IMR-90 (cell line): ENCODE measurements around the gene MSI2. TPM values are rescaled to one million over a fixed set of nuclear protein-coding genes. Genes with fewer than 3 reads are reported as not detected.

Experiments
- ATAC-seq: fragments of 200-7000 bp; cut with Tn5 transposase; 2 replicates; pipeline ENCODE4 v1.9.1; 2020; ENCODE audit warnings: low read depth, mild to moderate bottlenecking, moderate library complexity
- BruUV-seq: library from RNA; stranded (reverse); fragments of 400-500 nt; replicated peaks from 2 replicates; lab custom pipeline; 2021; lab: Mats Ljungman, UMichigan
- CTCF ChIA-PET: fragments of 300-600 bp; formaldehyde crosslinking; extraction: SDS; loops from one replicate; lab custom pipeline; 2021; ENCODE audit warnings: antibody characterized with exemption; lab: Yijun Ruan, JAX
- POLR2A ChIA-PET: fragments of 300-600 bp; sonication (Branson Sonifier 250); formaldehyde crosslinking; loops from one replicate; lab custom pipeline; 2022; ENCODE audit warnings: antibody characterized with exemption; ENCODE audit not compliant: unreplicated experiment; lab: Charles Lee
- DNase-seq: peaks from one replicate; pipeline ENCODE4 v3.0.0; 2013
- H2AFZ ChIP-seq: replicated peaks from 2 replicates; pipeline ENCODE3; 2013; ENCODE audit warnings: low read length, mild to moderate bottlenecking; ENCODE audit not compliant: poor library complexity
- H2AK5ac ChIP-seq: 2 replicates; pipeline ENCODE4 v1.6.1; 2013; ENCODE audit warnings: low read depth, low read length, inconsistent platforms
- H2AK9ac ChIP-seq: replicated peaks from 2 replicates; pipeline ENCODE3; 2013; ENCODE audit warnings: mild to moderate bottlenecking, low read depth, low read length, moderate library complexity; ENCODE audit not compliant: poor library complexity
- H2BK120ac ChIP-seq: 2 replicates; pipeline ENCODE4 v1.6.1; 2013; ENCODE audit warnings: low read depth, low read length, inconsistent platforms
- H2BK15ac ChIP-seq: 3 replicates; pipeline ENCODE4 v1.6.1; 2013; ENCODE audit warnings: low read depth, low read length, inconsistent platforms
- H2BK20ac ChIP-seq: 2 replicates; pipeline ENCODE4 v1.6.1; 2013; ENCODE audit warnings: low read depth, mild to moderate bottlenecking, inconsistent platforms, low read length, moderate library complexity
- H2BK5ac ChIP-seq: 2 replicates; pipeline ENCODE4 v1.6.1; 2013; ENCODE audit warnings: mild to moderate bottlenecking, low read depth, low read length, inconsistent platforms; ENCODE audit not compliant: poor library complexity, severe bottlenecking
- H3K14ac ChIP-seq: replicated peaks from 2 replicates; pipeline ENCODE4 v1.6.1; 2013; ENCODE audit warnings: low read depth, low read length, inconsistent platforms
- H3K18ac ChIP-seq: 2 replicates; pipeline ENCODE4 v1.6.1; 2013; ENCODE audit warnings: low read depth, low read length, control low read depth
- H3K23ac ChIP-seq: 2 replicates; pipeline ENCODE4 v1.6.1; 2013; ENCODE audit warnings: low read depth, low read length, inconsistent platforms
- H3K27ac ChIP-seq: 2 replicates; pipeline ENCODE4 v1.5.1; 2013; ENCODE audit warnings: mild to moderate bottlenecking, control low read depth, low read length; ENCODE audit not compliant: insufficient read depth
- H3K27me3 ChIP-seq: 2 replicates; pipeline ENCODE4 v1.6.1; 2013; ENCODE audit warnings: low read length; ENCODE audit not compliant: control insufficient read depth, insufficient read depth
- H3K36me3 ChIP-seq: 2 replicates; pipeline ENCODE4 v1.6.1; 2013; ENCODE audit warnings: low read length, mixed read lengths; ENCODE audit not compliant: control insufficient read depth, insufficient read depth
- H3K4ac ChIP-seq: 2 replicates; pipeline ENCODE4 v1.6.1; 2013; ENCODE audit warnings: low read depth, low read length, inconsistent platforms
- H3K4me1 ChIP-seq: 2 replicates; pipeline ENCODE4 v1.6.1; 2013; ENCODE audit warnings: low read length, mixed read lengths; ENCODE audit not compliant: control insufficient read depth, insufficient read depth
- H3K4me2 ChIP-seq: 2 replicates; pipeline ENCODE4 v1.6.1; 2013; ENCODE audit warnings: low read depth, mild to moderate bottlenecking, control low read depth, low read length, moderate library complexity
- H3K4me3 ChIP-seq: 2 replicates; pipeline ENCODE4 v1.5.1; 2013; ENCODE audit warnings: low read depth, mild to moderate bottlenecking, control low read depth, low read length, moderate library complexity; ENCODE audit not compliant: insufficient read depth
- H3K56ac ChIP-seq: 2 replicates; pipeline ENCODE4 v1.6.1; 2013; ENCODE audit warnings: low read length, inconsistent platforms; ENCODE audit not compliant: insufficient read depth; ENCODE audit errors: extremely low read depth
- H3K79me1 ChIP-seq, 2 experiments: 2 replicates each; pipeline ENCODE4 v1.6.1; 2013; ENCODE audit warnings: low read length in 2 of 2, inconsistent platforms in 1 of 2, low read depth in 1 of 2
- H3K9ac ChIP-seq: 2 replicates; pipeline ENCODE4 v1.6.1; 2013; ENCODE audit warnings: low read depth, low read length, control low read depth
- H3K9me1 ChIP-seq: 2 replicates; pipeline ENCODE4 v1.6.1; 2013; ENCODE audit warnings: low read length, inconsistent platforms; ENCODE audit not compliant: insufficient read depth
- H3K9me3 ChIP-seq: 2 replicates; pipeline ENCODE4 v1.6.1; 2013; ENCODE audit warnings: low read length; ENCODE audit not compliant: control insufficient read depth, insufficient read depth
- H4K20me1 ChIP-seq: 2 replicates; pipeline ENCODE4 v1.6.1; 2013; ENCODE audit warnings: low read length, inconsistent platforms; ENCODE audit not compliant: insufficient read depth
- H4K5ac ChIP-seq: 2 replicates; pipeline ENCODE4 v1.6.1; 2013; ENCODE audit warnings: mild to moderate bottlenecking, low read depth, low read length, control low read depth
- H4K8ac ChIP-seq, 2 experiments: 2 replicates each; pipeline ENCODE4 v1.6.1; 2013; ENCODE audit warnings: low read depth in 2 of 2, low read length in 2 of 2, control low read depth in 1 of 2, inconsistent platforms in 1 of 2
- H4K91ac ChIP-seq: 2 replicates; pipeline ENCODE4 v1.6.1; 2013; ENCODE audit warnings: low read depth, low read length, inconsistent platforms; ENCODE audit not compliant: insufficient read depth
- BHLHE40 ChIP-seq: fragments of 150-350 bp; IDR thresholded peaks from 2 replicates; pipeline ENCODE4 v1.6.1; 2016; ENCODE audit warnings: mild to moderate bottlenecking, low read depth, low read length
- CEBPB ChIP-seq: IDR thresholded peaks from 2 replicates; pipeline ENCODE4 v1.6.1; 2012; ENCODE audit warnings: low read depth, low read length, improper control_type of control experiment
- CHD1 ChIP-seq: IDR thresholded peaks from 2 replicates; pipeline ENCODE4 v1.6.1; 2012; ENCODE audit warnings: low read depth, low read length, improper control_type of control experiment
- FOS ChIP-seq: fragments of 150-350 bp; IDR thresholded peaks from 2 replicates; pipeline ENCODE4 v1.6.1; 2016; ENCODE audit warnings: low read depth, low read length
- MAFK ChIP-seq: IDR thresholded peaks from 2 replicates; pipeline ENCODE4 v1.6.1; 2012; ENCODE audit warnings: low read depth, low read length, improper control_type of control experiment
- MAZ ChIP-seq: IDR thresholded peaks from 2 replicates; pipeline ENCODE4 v1.6.1; 2012; ENCODE audit warnings: low read depth, mild to moderate bottlenecking, low read length, improper control_type of control experiment, moderate library complexity, borderline replicate concordance
- MXI1 ChIP-seq: IDR thresholded peaks from 2 replicates; pipeline ENCODE4 v1.6.1; 2012; ENCODE audit warnings: low read depth, mild to moderate bottlenecking, low read length, moderate library complexity, borderline replicate concordance
- NFE2L2 ChIP-seq: fragments of 150-350 bp; IDR thresholded peaks from 2 replicates; pipeline ENCODE4 v1.6.1; 2016; ENCODE audit warnings: low read depth, mild to moderate bottlenecking, low read length
- POLR2A ChIP-seq: IDR thresholded peaks from 2 replicates; pipeline ENCODE4 v1.6.1; 2012; ENCODE audit warnings: mild to moderate bottlenecking, low read depth, low read length
- RAD21 ChIP-seq: IDR thresholded peaks from 2 replicates; pipeline ENCODE4 v1.6.1; 2012; ENCODE audit warnings: low read length, improper control_type of control experiment
- RCOR1 ChIP-seq: IDR thresholded peaks from 2 replicates; pipeline ENCODE4 v1.6.1; 2012; ENCODE audit warnings: mild to moderate bottlenecking, low read length, improper control_type of control experiment; ENCODE audit not compliant: insufficient replicate concordance
- RFX5 ChIP-seq: IDR thresholded peaks from 2 replicates; pipeline ENCODE4 v1.8.0; 2012; ENCODE audit warnings: low read depth, mild to moderate bottlenecking, low read length, moderate library complexity
- SMC3 ChIP-seq: fragments of 150-350 bp; IDR thresholded peaks from 2 replicates; pipeline ENCODE4 v1.6.1; 2016; ENCODE audit warnings: low read depth, mild to moderate bottlenecking, antibody characterized with exemption, low read length, moderate library complexity
- USF2 ChIP-seq: fragments of 150-350 bp; IDR thresholded peaks from 2 replicates; pipeline ENCODE4 v1.6.1; 2017; ENCODE audit warnings: mild to moderate bottlenecking, antibody characterized with exemption, low read length, low read depth
- WGBS, 2 experiments: methylation state at CpG; one replicate each; pipeline versions ENCODE4 v1.1.5 to v1.1.7; 2013; ENCODE audit warnings: missing lambda C conversion rate in 2 of 2; ENCODE audit not compliant: insufficient read length in 1 of 2; ENCODE audit errors: extremely low coverage in 2 of 2; 5-methylcytosine and 5-hydroxymethylcytosine counted together
- dilution Hi-C: fragments of 300-500 bp; cut with HindIII; formaldehyde crosslinking; loops from one replicate; pipeline ENCODE4 v1.14.3; 2018; ENCODE audit warnings: low sequenced_read_pairs; ENCODE audit not compliant: unreplicated experiment
- in situ Hi-C: fragments of 300-500 bp; cut with MboI; formaldehyde crosslinking; loops from 3 replicates; pipeline ENCODE4 v1.14.3; 2019; ENCODE audit warnings: low sequenced_read_pairs, inconsistent platforms, mixed read lengths
- intact Hi-C: fragments of 100-400 bp; cut with micrococcal nuclease; formaldehyde crosslinking; loops from 2 replicates; pipeline ENCODE4 v1.10.0; 2022
- polyA plus RNA-seq, 3 experiments: library from polyadenylated mRNA; depleted of rRNA; stranded (reverse); fragments of >200 nt; gene quantifications; 2 replicates each; pipeline ENCODE4 v1.2.3, GENCODE V29; 2012; ENCODE audit warnings: low replicate concordance in 1 of 3
- total RNA-seq: library from RNA; depleted of rRNA; stranded (reverse); fragments of >200 nt; gene quantifications from 2 replicates; pipeline ENCODE4 v1.2.3, GENCODE V29; 2012
- TF ChIP-seq, protein P1 (sequence below): conservative IDR thresholded peaks from 2 replicates; pipeline ENCODE4 v1.5.1; 2012; ENCODE audit warnings: mild to moderate bottlenecking, low read depth, low read length, improper control_type of control experiment
- TF ChIP-seq, protein P2 (sequence below): fragments of 150-350 bp; IDR thresholded peaks from 2 replicates; pipeline ENCODE4 v1.6.1; 2016; ENCODE audit warnings: low read depth, mild to moderate bottlenecking, low read length, moderate library complexity, borderline replicate concordance

The MSI2 gene
- total and polyA plus RNA-seq, 2 of the 4 experiments (the other 2 are of a cell fraction): 13.0 to 16.0 TPM

DNA sequence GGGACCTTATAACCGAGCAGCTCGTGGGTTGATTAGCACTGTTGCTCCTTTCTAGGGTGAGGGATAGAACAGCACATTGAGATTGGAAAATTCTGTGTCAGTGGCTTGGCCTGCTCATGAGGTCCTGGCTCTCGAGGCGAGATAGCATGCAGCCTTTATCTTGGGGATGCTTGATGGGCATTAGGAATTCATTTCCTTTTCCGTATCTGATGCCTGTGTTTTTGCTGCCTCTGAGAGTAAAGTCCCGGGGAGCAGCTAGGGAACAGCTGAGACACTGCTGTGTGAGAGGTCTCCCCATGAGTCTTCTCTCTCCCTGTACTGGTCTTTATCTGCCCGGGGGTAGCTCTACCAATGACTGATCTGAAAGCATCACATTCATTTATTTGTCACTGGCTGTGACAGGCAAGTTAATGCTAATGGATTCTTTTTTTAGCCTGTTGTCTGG, 14.5 kb downstream of the MSI2 start:
- dilution Hi-C loops: no loop called here
- no peak overlapping the region for H2AK5ac ChIP-seq
- no peaks in the 10 kb centered on the region; the same call in 1 of the 2 replicates for H4K20me1 ChIP-seq
- H3K36me3 ChIP-seq: peaks cover 24% of the 10 kb centered on the region
- CTCF ChIA-PET: no interaction called here
- H3K9me1 ChIP-seq: peaks cover 3% of the 10 kb centered on the region; the same call in 1 of the 2 replicates
- H3K56ac ChIP-seq: no peak overlapping the region
- in situ Hi-C loops: no loop called here
- no peak for ATAC-seq
- H3K23ac ChIP-seq: no peak overlapping the region
- H4K91ac ChIP-seq: no peak overlapping the region
- H2BK120ac ChIP-seq: no peak overlapping the region
- H4K5ac ChIP-seq: no peak overlapping the region
- no peaks in the 10 kb centered on the region for H3K4me1 ChIP-seq
- no peak overlapping the region for H2AK9ac ChIP-seq
- H3K18ac ChIP-seq: no peak overlapping the region
- no peak overlapping the region for H2BK20ac ChIP-seq
- no peak overlapping the region for H4K8ac ChIP-seq
- no peak overlapping the region for H3K4me3 ChIP-seq
- H2BK5ac ChIP-seq: no peak overlapping the region
- no peak overlapping the region for H3K9ac ChIP-seq
- intact Hi-C loops: no loop called here
- no peak overlapping the region for H3K4ac ChIP-seq
- H3K14ac ChIP-seq: no peak overlapping the region
- no peak for TF ChIP-seq RCOR1
- TF ChIP-seq FOS: no peak
- TF ChIP-seq CHD1: no peak
- TF ChIP-seq RAD21: no peak
- TF ChIP-seq POLR2A: no peak
- TF ChIP-seq MAZ: no peak
- TF ChIP-seq USF2: no peak
- no peak for TF ChIP-seq SMC3
- TF ChIP-seq, protein P1, sequence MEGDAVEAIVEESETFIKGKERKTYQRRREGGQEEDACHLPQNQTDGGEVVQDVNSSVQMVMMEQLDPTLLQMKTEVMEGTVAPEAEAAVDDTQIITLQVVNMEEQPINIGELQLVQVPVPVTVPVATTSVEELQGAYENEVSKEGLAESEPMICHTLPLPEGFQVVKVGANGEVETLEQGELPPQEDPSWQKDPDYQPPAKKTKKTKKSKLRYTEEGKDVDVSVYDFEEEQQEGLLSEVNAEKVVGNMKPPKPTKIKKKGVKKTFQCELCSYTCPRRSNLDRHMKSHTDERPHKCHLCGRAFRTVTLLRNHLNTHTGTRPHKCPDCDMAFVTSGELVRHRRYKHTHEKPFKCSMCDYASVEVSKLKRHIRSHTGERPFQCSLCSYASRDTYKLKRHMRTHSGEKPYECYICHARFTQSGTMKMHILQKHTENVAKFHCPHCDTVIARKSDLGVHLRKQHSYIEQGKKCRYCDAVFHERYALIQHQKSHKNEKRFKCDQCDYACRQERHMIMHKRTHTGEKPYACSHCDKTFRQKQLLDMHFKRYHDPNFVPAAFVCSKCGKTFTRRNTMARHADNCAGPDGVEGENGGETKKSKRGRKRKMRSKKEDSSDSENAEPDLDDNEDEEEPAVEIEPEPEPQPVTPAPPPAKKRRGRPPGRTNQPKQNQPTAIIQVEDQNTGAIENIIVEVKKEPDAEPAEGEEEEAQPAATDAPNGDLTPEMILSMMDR: no peak
- TF ChIP-seq BHLHE40: no peak
- TF ChIP-seq MAFK: no peak
- TF ChIP-seq, protein P2, sequence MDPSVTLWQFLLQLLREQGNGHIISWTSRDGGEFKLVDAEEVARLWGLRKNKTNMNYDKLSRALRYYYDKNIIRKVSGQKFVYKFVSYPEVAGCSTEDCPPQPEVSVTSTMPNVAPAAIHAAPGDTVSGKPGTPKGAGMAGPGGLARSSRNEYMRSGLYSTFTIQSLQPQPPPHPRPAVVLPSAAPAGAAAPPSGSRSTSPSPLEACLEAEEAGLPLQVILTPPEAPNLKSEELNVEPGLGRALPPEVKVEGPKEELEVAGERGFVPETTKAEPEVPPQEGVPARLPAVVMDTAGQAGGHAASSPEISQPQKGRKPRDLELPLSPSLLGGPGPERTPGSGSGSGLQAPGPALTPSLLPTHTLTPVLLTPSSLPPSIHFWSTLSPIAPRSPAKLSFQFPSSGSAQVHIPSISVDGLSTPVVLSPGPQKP: no peak
- no peak for TF ChIP-seq RFX5
- TF ChIP-seq CEBPB: no peak
- no peak for TF ChIP-seq MXI1
- TF ChIP-seq NFE2L2: no peak
- H2AFZ ChIP-seq: no peak overlapping the region
- POLR2A ChIA-PET: no interaction called here
- H3K9me3 ChIP-seq: no peaks in the 10 kb centered on the region
- BruUV-seq: no TSS peak
- H2BK15ac ChIP-seq: no peak overlapping the region
- no peak for DNase-seq
- H3K79me1 ChIP-seq: peaks cover 12 to 18% of the 10 kb centered on the region in 2 experiments; a peak in 3 of 4 replicates
- H3K27me3 ChIP-seq: no peaks in the 10 kb centered on the region
- no peak overlapping the region for H3K4me2 ChIP-seq
- 63% methylated on average over 2 of the region's 7 CpGs; no CpG with 5 or more reads in 1 of the 2 experiments for WGBS, 2 experiments
- H3K27ac ChIP-seq: no peak overlapping the region
